HepG2 (cell line): ENCODE data around the gene NDUFS2. TPM values are rescaled to one million over a fixed set of nuclear protein-coding genes. Genes with fewer than 3 reads are reported as not detected.

ENCODE experiments used
- ARID4A ChIP-seq: sonication (generic); formaldehyde crosslinking; IDR thresholded peaks from 2 replicates; pipeline ENCODE4 v1.5.0; 2020; ENCODE audit warnings: mild to moderate bottlenecking, missing genetic modification reagents, borderline replicate concordance
- ARNT ChIP-seq: fragments of 450-650 bp; IDR thresholded peaks from 2 replicates; pipeline ENCODE4 v1.6.1; 2017
- ATF7-NPFF ChIP-seq: sonication (generic); formaldehyde crosslinking; IDR thresholded peaks from 2 replicates; pipeline ENCODE4 v1.8.1; 2023; ENCODE audit warnings: mild to moderate bottlenecking, low read depth, missing genetic modification reagents, moderate library complexity
- DMTF1 ChIP-seq: sonication (generic); formaldehyde crosslinking; IDR thresholded peaks from 2 replicates; pipeline ENCODE4 v1.4.0; 2020; ENCODE audit warnings: mild to moderate bottlenecking, missing genetic modification reagents
- FOXP4 ChIP-seq: sonication (generic); formaldehyde crosslinking; IDR thresholded peaks from 2 replicates; pipeline ENCODE4 v1.4.0; 2020; ENCODE audit warnings: missing genetic modification reagents
- KDM2A ChIP-seq: sonication (generic); formaldehyde crosslinking; IDR thresholded peaks from 2 replicates; pipeline ENCODE4 v1.4.0; 2020; ENCODE audit warnings: low read depth, missing genetic modification reagents, borderline replicate concordance
- PATZ1 ChIP-seq: sonication (generic); formaldehyde crosslinking; IDR thresholded peaks from 2 replicates; pipeline ENCODE4 v1.4.0; 2020; ENCODE audit warnings: missing genetic modification reagents
- PLRG1 ChIP-seq: fragments of 450-650 bp; conservative IDR thresholded peaks from 2 replicates; pipeline ENCODE4 v1.6.1; 2016
- RFXANK ChIP-seq: IDR thresholded peaks from 2 replicates; pipeline ENCODE4 v1.6.1; 2016
- SOX5 ChIP-seq: IDR thresholded peaks from 2 replicates; pipeline ENCODE4 v1.6.1; 2016; ENCODE audit warnings: borderline replicate concordance
- U2AF2 ChIP-seq: fragments of 200-400 bp; formaldehyde crosslinking; IDR thresholded peaks from 2 replicates; pipeline ENCODE4 v1.6.1; 2017; ENCODE audit warnings: low read depth, mild to moderate bottlenecking, low read length
- ZBTB49 ChIP-seq: sonication (generic); formaldehyde crosslinking; IDR thresholded peaks from 2 replicates; pipeline ENCODE4 v1.4.0; 2020; ENCODE audit warnings: missing genetic modification reagents, borderline replicate concordance
- ZC3H13 ChIP-seq: sonication (generic); formaldehyde crosslinking; IDR thresholded peaks from 2 replicates; pipeline ENCODE4 v1.8.1; 2023; ENCODE audit warnings: mild to moderate bottlenecking, missing genetic modification reagents, moderate library complexity
- ZFYVE20 ChIP-seq: sonication (generic); formaldehyde crosslinking; IDR thresholded peaks from 2 replicates; pipeline ENCODE4 v1.8.0; 2023; ENCODE audit warnings: low read depth, mild to moderate bottlenecking, moderate library complexity, missing genetic modification reagents, borderline replicate concordance
- ZNF773 ChIP-seq: sonication (generic); formaldehyde crosslinking; IDR thresholded peaks from 2 replicates; pipeline ENCODE4 v1.4.0; 2020; ENCODE audit warnings: missing genetic modification reagents, borderline replicate concordance
- polyA plus RNA-seq, 8 experiments: library from polyadenylated mRNA; depleted of rRNA in 3 of 8; stranded (reverse) in 7 of 8; unstranded in 1 of 8; fragments of >200 nt; fragmentation: Illumina TruSeq in 4 of 8; extraction: Trizol in 4 of 8; gene quantifications; 2 replicates each; pipeline versions ENCODE4 v1.2.1 to v1.2.3, GENCODE V29; 2011 to 2016; ENCODE audit warnings: low read depth in 4 of 8, missing spikeins in 1 of 8, mixed read lengths in 1 of 8; ENCODE audit not compliant: insufficient read depth in 1 of 8
- total RNA-seq, 5 experiments: library from RNA; depleted of rRNA; stranded (reverse); fragments of >200 nt; fragmentation: Illumina TruSeq; extraction: Trizol; gene quantifications; 2 replicates each; pipeline ENCODE4 v1.2.3, GENCODE V29; 2016; ENCODE audit warnings: low read depth in 1 of 5

Gene NDUFS2
- total and polyA plus RNA-seq, 2 of the 13 experiments (the other 11 are each of a cell fraction or from before 2014, with no cell fraction given) = 89.9 to 118 TPM

- peak; percentile 60; the same call in 1 of the 2 replicates for TF ChIP-seq KDM2A (CRISPR knock-in tag)
- TF ChIP-seq ZBTB49 (CRISPR knock-in tag) = no peak
- TF ChIP-seq ARID4A (CRISPR knock-in tag) = peak; percentile 80; the same call in 1 of the 2 replicates
- no peak for TF ChIP-seq SOX5 (CRISPR knock-in tag)
- TF ChIP-seq RFXANK = no peak
- TF ChIP-seq ZNF773 (CRISPR knock-in tag) = no peak
- TF ChIP-seq ZC3H13 (CRISPR knock-in tag) = 0 out of 2 replicates have a peak, but pooled peaks have one; percentile 48
- TF ChIP-seq ARNT = no peak
- no peak for TF ChIP-seq PLRG1
- no peak for TF ChIP-seq U2AF2
- no peak for TF ChIP-seq ATF7-NPFF
- no peak for TF ChIP-seq PATZ1 (CRISPR knock-in tag)
- peak; percentile 27; the same call in 1 of the 2 replicates for TF ChIP-seq FOXP4 (CRISPR knock-in tag)
- no peak for TF ChIP-seq DMTF1 (CRISPR knock-in tag)
- no peak for TF ChIP-seq ZFYVE20 (CRISPR knock-in tag)
These were observed 48.4 kb upstream of the NDUFS2 start, which contains the start of gene UFC1 (continued) for GRCh38 chr1:161153682-161154337.
